IMR-90 (cell line): ENCODE measurements around the gene NOP16. TPM values are rescaled to one million over a fixed set of nuclear protein-coding genes. Genes with fewer than 3 reads are reported as not detected.

Experiments
- ATAC-seq: fragments of 200-7000 bp; cut with Tn5 transposase; 2 replicates; pipeline ENCODE4 v1.9.1; 2020; ENCODE audit warnings: low read depth, mild to moderate bottlenecking, moderate library complexity
- BruUV-seq: library from RNA; stranded (reverse); fragments of 400-500 nt; replicated peaks from 2 replicates; lab custom pipeline; 2021; lab: Mats Ljungman, UMichigan
- CTCF ChIA-PET: fragments of 300-600 bp; formaldehyde crosslinking; extraction: SDS; loops from one replicate; lab custom pipeline; 2021; ENCODE audit warnings: antibody characterized with exemption; lab: Yijun Ruan, JAX
- POLR2A ChIA-PET: fragments of 300-600 bp; sonication (Branson Sonifier 250); formaldehyde crosslinking; loops from one replicate; lab custom pipeline; 2022; ENCODE audit warnings: antibody characterized with exemption; ENCODE audit not compliant: unreplicated experiment; lab: Charles Lee
- DNase-seq: peaks from one replicate; pipeline ENCODE4 v3.0.0; 2013
- H2AFZ ChIP-seq: replicated peaks from 2 replicates; pipeline ENCODE3; 2013; ENCODE audit warnings: low read length, mild to moderate bottlenecking; ENCODE audit not compliant: poor library complexity
- H2AK5ac ChIP-seq: 2 replicates; pipeline ENCODE4 v1.6.1; 2013; ENCODE audit warnings: low read depth, low read length, inconsistent platforms
- H2AK9ac ChIP-seq: replicated peaks from 2 replicates; pipeline ENCODE3; 2013; ENCODE audit warnings: mild to moderate bottlenecking, low read depth, low read length, moderate library complexity; ENCODE audit not compliant: poor library complexity
- H2BK120ac ChIP-seq: 2 replicates; pipeline ENCODE4 v1.6.1; 2013; ENCODE audit warnings: low read depth, low read length, inconsistent platforms
- H2BK15ac ChIP-seq: 3 replicates; pipeline ENCODE4 v1.6.1; 2013; ENCODE audit warnings: low read depth, low read length, inconsistent platforms
- H2BK20ac ChIP-seq: 2 replicates; pipeline ENCODE4 v1.6.1; 2013; ENCODE audit warnings: low read depth, mild to moderate bottlenecking, inconsistent platforms, low read length, moderate library complexity
- H2BK5ac ChIP-seq: 2 replicates; pipeline ENCODE4 v1.6.1; 2013; ENCODE audit warnings: mild to moderate bottlenecking, low read depth, low read length, inconsistent platforms; ENCODE audit not compliant: poor library complexity, severe bottlenecking
- H3K14ac ChIP-seq: replicated peaks from 2 replicates; pipeline ENCODE4 v1.6.1; 2013; ENCODE audit warnings: low read depth, low read length, inconsistent platforms
- H3K18ac ChIP-seq: 2 replicates; pipeline ENCODE4 v1.6.1; 2013; ENCODE audit warnings: low read depth, low read length, control low read depth
- H3K23ac ChIP-seq: 2 replicates; pipeline ENCODE4 v1.6.1; 2013; ENCODE audit warnings: low read depth, low read length, inconsistent platforms
- H3K27ac ChIP-seq: 2 replicates; pipeline ENCODE4 v1.5.1; 2013; ENCODE audit warnings: mild to moderate bottlenecking, control low read depth, low read length; ENCODE audit not compliant: insufficient read depth
- H3K27me3 ChIP-seq: 2 replicates; pipeline ENCODE4 v1.6.1; 2013; ENCODE audit warnings: low read length; ENCODE audit not compliant: control insufficient read depth, insufficient read depth
- H3K36me3 ChIP-seq: 2 replicates; pipeline ENCODE4 v1.6.1; 2013; ENCODE audit warnings: low read length, mixed read lengths; ENCODE audit not compliant: control insufficient read depth, insufficient read depth
- H3K4ac ChIP-seq: 2 replicates; pipeline ENCODE4 v1.6.1; 2013; ENCODE audit warnings: low read depth, low read length, inconsistent platforms
- H3K4me1 ChIP-seq: 2 replicates; pipeline ENCODE4 v1.6.1; 2013; ENCODE audit warnings: low read length, mixed read lengths; ENCODE audit not compliant: control insufficient read depth, insufficient read depth
- H3K4me2 ChIP-seq: 2 replicates; pipeline ENCODE4 v1.6.1; 2013; ENCODE audit warnings: low read depth, mild to moderate bottlenecking, control low read depth, low read length, moderate library complexity
- H3K4me3 ChIP-seq: 2 replicates; pipeline ENCODE4 v1.5.1; 2013; ENCODE audit warnings: low read depth, mild to moderate bottlenecking, control low read depth, low read length, moderate library complexity; ENCODE audit not compliant: insufficient read depth
- H3K56ac ChIP-seq: 2 replicates; pipeline ENCODE4 v1.6.1; 2013; ENCODE audit warnings: low read length, inconsistent platforms; ENCODE audit not compliant: insufficient read depth; ENCODE audit errors: extremely low read depth
- H3K79me1 ChIP-seq, 2 experiments: 2 replicates each; pipeline ENCODE4 v1.6.1; 2013; ENCODE audit warnings: low read length in 2 of 2, inconsistent platforms in 1 of 2, low read depth in 1 of 2
- H3K9ac ChIP-seq: 2 replicates; pipeline ENCODE4 v1.6.1; 2013; ENCODE audit warnings: low read depth, low read length, control low read depth
- H3K9me1 ChIP-seq: 2 replicates; pipeline ENCODE4 v1.6.1; 2013; ENCODE audit warnings: low read length, inconsistent platforms; ENCODE audit not compliant: insufficient read depth
- H3K9me3 ChIP-seq: 2 replicates; pipeline ENCODE4 v1.6.1; 2013; ENCODE audit warnings: low read length; ENCODE audit not compliant: control insufficient read depth, insufficient read depth
- H4K20me1 ChIP-seq: 2 replicates; pipeline ENCODE4 v1.6.1; 2013; ENCODE audit warnings: low read length, inconsistent platforms; ENCODE audit not compliant: insufficient read depth
- H4K5ac ChIP-seq: 2 replicates; pipeline ENCODE4 v1.6.1; 2013; ENCODE audit warnings: mild to moderate bottlenecking, low read depth, low read length, control low read depth
- H4K8ac ChIP-seq, 2 experiments: 2 replicates each; pipeline ENCODE4 v1.6.1; 2013; ENCODE audit warnings: low read depth in 2 of 2, low read length in 2 of 2, control low read depth in 1 of 2, inconsistent platforms in 1 of 2
- H4K91ac ChIP-seq: 2 replicates; pipeline ENCODE4 v1.6.1; 2013; ENCODE audit warnings: low read depth, low read length, inconsistent platforms; ENCODE audit not compliant: insufficient read depth
- BHLHE40 ChIP-seq: fragments of 150-350 bp; IDR thresholded peaks from 2 replicates; pipeline ENCODE4 v1.6.1; 2016; ENCODE audit warnings: mild to moderate bottlenecking, low read depth, low read length
- CEBPB ChIP-seq: IDR thresholded peaks from 2 replicates; pipeline ENCODE4 v1.6.1; 2012; ENCODE audit warnings: low read depth, low read length, improper control_type of control experiment
- CHD1 ChIP-seq: IDR thresholded peaks from 2 replicates; pipeline ENCODE4 v1.6.1; 2012; ENCODE audit warnings: low read depth, low read length, improper control_type of control experiment
- MAZ ChIP-seq: IDR thresholded peaks from 2 replicates; pipeline ENCODE4 v1.6.1; 2012; ENCODE audit warnings: low read depth, mild to moderate bottlenecking, low read length, improper control_type of control experiment, moderate library complexity, borderline replicate concordance
- MXI1 ChIP-seq: IDR thresholded peaks from 2 replicates; pipeline ENCODE4 v1.6.1; 2012; ENCODE audit warnings: low read depth, mild to moderate bottlenecking, low read length, moderate library complexity, borderline replicate concordance
- RAD21 ChIP-seq: IDR thresholded peaks from 2 replicates; pipeline ENCODE4 v1.6.1; 2012; ENCODE audit warnings: low read length, improper control_type of control experiment
- RCOR1 ChIP-seq: IDR thresholded peaks from 2 replicates; pipeline ENCODE4 v1.6.1; 2012; ENCODE audit warnings: mild to moderate bottlenecking, low read length, improper control_type of control experiment; ENCODE audit not compliant: insufficient replicate concordance
- RFX5 ChIP-seq: IDR thresholded peaks from 2 replicates; pipeline ENCODE4 v1.8.0; 2012; ENCODE audit warnings: low read depth, mild to moderate bottlenecking, low read length, moderate library complexity
- SMC3 ChIP-seq: fragments of 150-350 bp; IDR thresholded peaks from 2 replicates; pipeline ENCODE4 v1.6.1; 2016; ENCODE audit warnings: low read depth, mild to moderate bottlenecking, antibody characterized with exemption, low read length, moderate library complexity
- WGBS, 2 experiments: methylation state at CpG; one replicate each; pipeline versions ENCODE4 v1.1.5 to v1.1.7; 2013; ENCODE audit warnings: missing lambda C conversion rate in 2 of 2; ENCODE audit not compliant: insufficient read length in 1 of 2; ENCODE audit errors: extremely low coverage in 2 of 2; 5-methylcytosine and 5-hydroxymethylcytosine counted together
- dilution Hi-C: fragments of 300-500 bp; cut with HindIII; formaldehyde crosslinking; loops from one replicate; pipeline ENCODE4 v1.14.3; 2018; ENCODE audit warnings: low sequenced_read_pairs; ENCODE audit not compliant: unreplicated experiment
- in situ Hi-C: fragments of 300-500 bp; cut with MboI; formaldehyde crosslinking; loops from 3 replicates; pipeline ENCODE4 v1.14.3; 2019; ENCODE audit warnings: low sequenced_read_pairs, inconsistent platforms, mixed read lengths
- intact Hi-C: fragments of 100-400 bp; cut with micrococcal nuclease; formaldehyde crosslinking; loops from 2 replicates; pipeline ENCODE4 v1.10.0; 2022
- polyA plus RNA-seq, 3 experiments: library from polyadenylated mRNA; depleted of rRNA; stranded (reverse); fragments of >200 nt; gene quantifications; 2 replicates each; pipeline ENCODE4 v1.2.3, GENCODE V29; 2012; ENCODE audit warnings: low replicate concordance in 1 of 3
- total RNA-seq: library from RNA; depleted of rRNA; stranded (reverse); fragments of >200 nt; gene quantifications from 2 replicates; pipeline ENCODE4 v1.2.3, GENCODE V29; 2012
- TF ChIP-seq, protein P1 (sequence below): fragments of 150-350 bp; IDR thresholded peaks from 2 replicates; pipeline ENCODE4 v1.6.1; 2017; ENCODE audit warnings: mild to moderate bottlenecking, antibody characterized with exemption, low read length, low read depth
- TF ChIP-seq, protein P2 (sequence below): conservative IDR thresholded peaks from 2 replicates; pipeline ENCODE4 v1.5.1; 2012; ENCODE audit warnings: mild to moderate bottlenecking, low read depth, low read length, improper control_type of control experiment

NOP16 gene
- total and polyA plus RNA-seq, 2 of the 4 experiments (the other 2 are of a cell fraction): 28.0 to 60.4 TPM

DNA sequence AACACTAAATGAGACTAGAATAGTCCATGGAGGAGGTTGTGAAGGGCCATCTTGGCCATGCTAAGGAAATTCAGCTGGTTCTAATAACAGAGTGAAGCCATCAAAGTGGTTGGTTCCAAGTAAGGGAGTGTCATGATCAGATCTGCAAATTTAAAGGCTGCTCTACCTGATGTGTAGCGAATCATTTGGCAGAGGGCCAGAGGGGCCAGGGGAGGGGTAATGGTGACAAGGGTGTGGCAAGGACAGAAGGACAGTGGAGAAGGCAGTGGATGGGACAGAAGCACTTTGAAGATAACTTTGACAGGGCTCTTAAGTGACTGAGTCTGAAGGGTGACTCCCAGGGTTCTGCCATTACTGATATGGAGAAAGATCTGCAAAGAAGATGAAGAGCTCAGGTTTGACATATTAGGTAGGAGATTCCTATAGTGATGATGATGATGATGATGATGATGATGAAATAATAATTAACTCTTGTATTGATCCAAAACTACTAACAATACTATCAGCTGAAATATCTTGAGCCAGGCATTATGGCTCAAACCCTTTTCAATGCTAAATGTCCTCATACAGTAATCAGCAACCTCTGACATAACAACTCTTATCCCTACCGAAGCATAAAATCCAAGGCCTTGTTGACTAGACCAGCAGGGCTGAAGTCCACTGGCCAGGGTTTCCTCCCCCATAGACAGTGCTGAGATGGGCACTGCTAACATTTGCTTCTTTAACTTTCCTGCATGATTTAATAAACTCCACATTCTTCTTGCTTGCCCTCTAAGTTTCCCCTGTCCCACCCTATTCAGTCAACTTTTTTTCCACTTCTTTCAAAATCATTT lies 46.9 kb downstream of the NOP16 start:
- H3K36me3 ChIP-seq: peaks cover 30% of the 10 kb centered on the region
- no peak overlapping the region for H2BK15ac ChIP-seq
- no peaks in the 10 kb centered on the region for H3K9me3 ChIP-seq
- POLR2A ChIA-PET: no interaction called here
- H2BK120ac ChIP-seq: no peak overlapping the region
- dilution Hi-C loops: no loop called here
- no peak for ATAC-seq
- H2AK9ac ChIP-seq: no peak overlapping the region
- no peak overlapping the region for H4K8ac ChIP-seq
- no peak overlapping the region for H3K23ac ChIP-seq
- no peak overlapping the region for H2AFZ ChIP-seq
- no peak for DNase-seq
- H3K4me3 ChIP-seq: no peak overlapping the region
- BruUV-seq: no TSS peak
- no peak overlapping the region for H3K18ac ChIP-seq
- CTCF ChIA-PET: no interaction called here
- TF ChIP-seq, protein P1, sequence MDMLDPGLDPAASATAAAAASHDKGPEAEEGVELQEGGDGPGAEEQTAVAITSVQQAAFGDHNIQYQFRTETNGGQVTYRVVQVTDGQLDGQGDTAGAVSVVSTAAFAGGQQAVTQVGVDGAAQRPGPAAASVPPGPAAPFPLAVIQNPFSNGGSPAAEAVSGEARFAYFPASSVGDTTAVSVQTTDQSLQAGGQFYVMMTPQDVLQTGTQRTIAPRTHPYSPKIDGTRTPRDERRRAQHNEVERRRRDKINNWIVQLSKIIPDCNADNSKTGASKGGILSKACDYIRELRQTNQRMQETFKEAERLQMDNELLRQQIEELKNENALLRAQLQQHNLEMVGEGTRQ: no peak
- TF ChIP-seq RAD21 (no peak), CEBPB (no peak), RFX5 (no peak), SMC3 (no peak), MAZ (no peak), CHD1 (no peak), RCOR1 (no peak), MXI1 (no peak), BHLHE40 (no peak)
- TF ChIP-seq, protein P2, sequence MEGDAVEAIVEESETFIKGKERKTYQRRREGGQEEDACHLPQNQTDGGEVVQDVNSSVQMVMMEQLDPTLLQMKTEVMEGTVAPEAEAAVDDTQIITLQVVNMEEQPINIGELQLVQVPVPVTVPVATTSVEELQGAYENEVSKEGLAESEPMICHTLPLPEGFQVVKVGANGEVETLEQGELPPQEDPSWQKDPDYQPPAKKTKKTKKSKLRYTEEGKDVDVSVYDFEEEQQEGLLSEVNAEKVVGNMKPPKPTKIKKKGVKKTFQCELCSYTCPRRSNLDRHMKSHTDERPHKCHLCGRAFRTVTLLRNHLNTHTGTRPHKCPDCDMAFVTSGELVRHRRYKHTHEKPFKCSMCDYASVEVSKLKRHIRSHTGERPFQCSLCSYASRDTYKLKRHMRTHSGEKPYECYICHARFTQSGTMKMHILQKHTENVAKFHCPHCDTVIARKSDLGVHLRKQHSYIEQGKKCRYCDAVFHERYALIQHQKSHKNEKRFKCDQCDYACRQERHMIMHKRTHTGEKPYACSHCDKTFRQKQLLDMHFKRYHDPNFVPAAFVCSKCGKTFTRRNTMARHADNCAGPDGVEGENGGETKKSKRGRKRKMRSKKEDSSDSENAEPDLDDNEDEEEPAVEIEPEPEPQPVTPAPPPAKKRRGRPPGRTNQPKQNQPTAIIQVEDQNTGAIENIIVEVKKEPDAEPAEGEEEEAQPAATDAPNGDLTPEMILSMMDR: no peak
- H3K4me2 ChIP-seq: no peak overlapping the region
- intact Hi-C loops: no loop called here
- no peak overlapping the region for H2BK5ac ChIP-seq
- in situ Hi-C loops: loop anchor here (25.0 kb wide), 1 partner anchor 604 kb away; no protein-coding TSS in a partner anchor
- no peaks in the 10 kb centered on the region for H3K79me1 ChIP-seq
- no peak overlapping the region for H3K4ac ChIP-seq
- no peak overlapping the region for H2AK5ac ChIP-seq
- H3K4me1 ChIP-seq: no peaks in the 10 kb centered on the region
- H4K91ac ChIP-seq: no peak overlapping the region
- no peak overlapping the region for H4K5ac ChIP-seq
- no peak overlapping the region for H3K9ac ChIP-seq
- no peak overlapping the region for H3K14ac ChIP-seq
- no peak overlapping the region for H3K56ac ChIP-seq
- no peaks in the 10 kb centered on the region for H4K20me1 ChIP-seq
- H3K27me3 ChIP-seq: no peaks in the 10 kb centered on the region
- no peak overlapping the region for H3K27ac ChIP-seq
- no peak overlapping the region for H2BK20ac ChIP-seq
- 100% methylated on average over 2 of the region's 2 CpGs; no CpG with 5 or more reads in 1 of the 2 experiments for WGBS, 2 experiments
- H3K9me1 ChIP-seq: no peaks in the 10 kb centered on the region
